ENCODE measurements around the gene ZCCHC14.

- TF ChIP-seq CTCF (IDR thresholded peaks at IDR 0.05): no peak
- no peak for TF ChIP-seq EZH2 (IDR thresholded peaks at IDR 0.05; ENCODE audit: borderline replicate concordance, insufficient read depth, low read depth, low read length, poor library complexity, severe bottlenecking)
Observed at GRCh38 chr16:87418216-87418615, 74.6 kb downstream of the ZCCHC14 start.

All from B cell (primary cell).